Neuron (in vitro differentiated cells): ENCODE results near the gene ITGB7.

Experiments used
- H2AFZ ChIP-seq: one replicate; pipeline ENCODE4 v1.6.1; 2013; ENCODE audit warnings: low read depth, mild to moderate bottlenecking, inconsistent platforms, low read length, moderate library complexity
- H3K27me3 ChIP-seq: one replicate; pipeline ENCODE4 v1.6.1; 2013; ENCODE audit warnings: low read length; ENCODE audit not compliant: insufficient read depth
- H3K36me3 ChIP-seq: one replicate; pipeline ENCODE4 v1.6.1; 2013; ENCODE audit warnings: low read length; ENCODE audit not compliant: insufficient read depth
- H3K4me1 ChIP-seq: one replicate; pipeline ENCODE4 v1.6.1; 2013; ENCODE audit warnings: low read length; ENCODE audit not compliant: insufficient read depth
- H3K4me3 ChIP-seq: 2 replicates; pipeline ENCODE4 v1.5.1; 2013; ENCODE audit warnings: mild to moderate bottlenecking, low read length, moderate library complexity
- H3K9me3 ChIP-seq: one replicate; pipeline ENCODE4 v1.6.1; 2013; ENCODE audit warnings: low read length

The ITGB7 gene

DNA sequence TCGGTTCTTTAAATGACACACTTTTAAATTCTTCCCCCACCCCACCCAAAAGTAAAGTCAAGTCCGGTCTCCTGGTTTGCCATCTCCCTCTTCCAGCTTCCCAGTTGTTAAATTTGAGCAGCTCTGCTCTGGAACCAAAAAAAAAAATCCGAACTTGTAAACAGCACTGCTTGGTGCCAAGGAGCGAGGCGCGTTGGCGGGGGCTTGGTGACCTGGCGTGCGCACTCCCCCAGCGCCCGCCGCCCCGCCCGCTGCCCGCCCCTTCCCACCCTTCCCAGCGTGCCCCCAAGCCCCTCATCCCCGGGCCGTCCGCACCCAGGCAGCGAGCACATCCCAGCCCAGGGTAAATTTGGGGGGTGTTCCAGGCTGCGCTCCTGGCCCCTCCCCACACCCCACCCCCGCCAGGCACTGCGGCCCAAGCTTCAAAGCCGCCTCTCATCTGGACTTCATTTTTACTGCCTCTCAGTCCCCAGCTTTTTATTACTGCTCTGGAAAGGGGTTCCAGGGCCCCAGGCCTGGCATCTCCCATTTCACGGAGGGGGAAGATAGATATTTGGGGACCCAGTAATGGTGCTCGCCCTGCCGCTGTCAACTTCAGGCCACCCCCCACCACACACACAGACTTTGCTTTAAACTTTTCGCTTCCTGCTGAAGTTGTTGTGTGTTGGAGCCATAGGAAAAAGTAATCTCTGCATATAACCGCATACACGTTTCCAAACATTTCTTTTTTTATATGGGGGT is 11.7 kb upstream of the ITGB7 start:
- Histone ChIP-seq H3K27me3 (peaks cover 27% of the 10 kb centered on the region), H3K4me3 (no peak overlapping the region), H3K4me1 (peaks cover 43% of the 10 kb centered on the region), H3K36me3 (no peaks in the 10 kb centered on the region), H2AFZ (no peak overlapping the region), H3K9me3 (no peaks in the 10 kb centered on the region)

DNA sequence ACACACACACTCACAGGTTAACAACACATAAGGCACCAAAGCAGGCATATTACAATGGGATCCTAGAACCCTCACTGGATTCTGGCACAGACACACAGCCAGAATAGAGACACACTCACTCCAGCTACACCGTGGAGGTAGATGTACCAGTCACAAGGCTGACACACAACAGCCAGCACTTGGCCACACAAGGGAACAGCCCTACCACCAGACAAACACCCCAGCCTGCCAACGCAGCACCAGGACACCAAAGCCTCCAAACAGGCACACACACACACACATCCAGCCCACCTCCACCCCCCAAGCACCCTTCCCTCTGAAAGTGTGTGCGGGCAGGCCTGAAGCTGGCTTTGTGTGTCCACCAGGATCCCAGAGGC is 10.9 kb upstream of the ITGB7 start:
- H2AFZ ChIP-seq = no peak overlapping the region
- H3K9me3 ChIP-seq = no peaks in the 10 kb centered on the region
- no peaks in the 10 kb centered on the region for H3K36me3 ChIP-seq
- H3K4me1 ChIP-seq = peaks cover 35% of the 10 kb centered on the region
- H3K4me3 ChIP-seq = no peak overlapping the region
- peaks cover 24% of the 10 kb centered on the region for H3K27me3 ChIP-seq

DNA sequence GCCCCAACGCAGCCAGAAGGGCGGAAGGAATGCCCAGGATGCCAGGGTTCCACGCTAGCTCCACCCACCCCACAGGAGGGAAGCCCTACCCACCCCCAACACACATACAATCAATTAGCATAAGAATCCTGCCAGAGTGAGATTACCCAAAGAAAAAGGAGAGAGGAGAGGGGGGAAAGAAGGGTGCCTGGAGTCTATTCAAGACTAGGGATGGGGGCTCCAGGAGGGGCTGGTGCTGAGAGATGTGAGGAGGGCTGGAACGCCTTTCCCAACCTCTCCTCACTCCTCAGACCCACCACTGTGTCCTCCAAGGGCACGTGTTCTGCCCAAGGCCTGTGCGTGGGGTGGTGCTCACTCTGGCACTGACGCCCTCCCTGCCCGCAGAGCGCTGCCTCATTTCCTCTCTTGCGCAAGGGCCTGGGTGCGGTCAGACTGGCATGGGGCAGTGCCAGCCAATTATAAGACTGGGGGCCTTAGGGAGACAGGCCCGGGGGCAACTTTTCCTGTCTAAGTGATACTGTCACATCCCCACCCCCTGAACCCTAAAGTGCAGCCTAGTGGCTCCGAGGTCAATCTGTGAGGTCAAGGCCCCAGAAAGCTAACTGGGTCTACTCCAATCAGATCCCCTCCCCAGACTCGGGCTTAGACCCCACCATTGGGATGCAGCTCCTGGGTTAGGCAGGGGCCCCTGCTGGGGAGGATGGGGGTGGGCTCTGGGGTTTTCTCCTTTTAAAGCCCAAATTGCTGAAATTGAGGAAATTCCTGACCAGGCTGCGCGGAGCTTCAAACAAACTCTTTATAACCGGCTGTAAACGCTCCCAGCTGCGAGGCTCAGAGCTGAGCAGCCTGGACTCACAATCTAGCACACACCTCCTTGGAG is 10.2 kb upstream of the ITGB7 start:
- H3K4me3 ChIP-seq = no peak overlapping the region
- no peak overlapping the region for H2AFZ ChIP-seq
- H3K36me3 ChIP-seq = no peaks in the 10 kb centered on the region
- H3K9me3 ChIP-seq = no peaks in the 10 kb centered on the region
- H3K4me1 ChIP-seq = peaks cover 29% of the 10 kb centered on the region
- H3K27me3 ChIP-seq = peaks cover 24% of the 10 kb centered on the region

DNA sequence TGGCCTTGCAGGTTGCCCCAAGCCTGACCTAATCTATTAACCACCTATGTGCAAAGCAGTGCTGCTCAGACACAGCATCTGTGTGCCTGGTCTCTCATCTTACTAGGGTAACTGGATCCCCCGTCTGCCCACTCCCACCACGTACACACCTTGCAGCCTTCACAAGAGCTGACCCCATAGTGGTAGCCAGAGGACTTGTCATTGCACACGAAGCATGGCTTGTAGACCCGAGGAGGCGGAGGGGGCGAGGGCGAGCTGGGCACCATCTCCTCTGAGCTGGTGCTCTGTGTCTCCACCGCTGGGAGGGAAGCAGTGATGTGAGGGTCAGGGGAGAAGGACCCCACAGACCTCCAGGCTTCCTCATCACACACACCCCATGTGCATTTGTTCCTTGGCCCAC is 8.4 kb upstream of the ITGB7 start:
- H3K4me1 ChIP-seq = peaks cover 21% of the 10 kb centered on the region
- H3K27me3 ChIP-seq = peaks cover 24% of the 10 kb centered on the region
- no peaks in the 10 kb centered on the region for H3K36me3 ChIP-seq
- no peak overlapping the region for H2AFZ ChIP-seq
- H3K9me3 ChIP-seq = no peaks in the 10 kb centered on the region
- H3K4me3 ChIP-seq = no peak overlapping the region

DNA sequence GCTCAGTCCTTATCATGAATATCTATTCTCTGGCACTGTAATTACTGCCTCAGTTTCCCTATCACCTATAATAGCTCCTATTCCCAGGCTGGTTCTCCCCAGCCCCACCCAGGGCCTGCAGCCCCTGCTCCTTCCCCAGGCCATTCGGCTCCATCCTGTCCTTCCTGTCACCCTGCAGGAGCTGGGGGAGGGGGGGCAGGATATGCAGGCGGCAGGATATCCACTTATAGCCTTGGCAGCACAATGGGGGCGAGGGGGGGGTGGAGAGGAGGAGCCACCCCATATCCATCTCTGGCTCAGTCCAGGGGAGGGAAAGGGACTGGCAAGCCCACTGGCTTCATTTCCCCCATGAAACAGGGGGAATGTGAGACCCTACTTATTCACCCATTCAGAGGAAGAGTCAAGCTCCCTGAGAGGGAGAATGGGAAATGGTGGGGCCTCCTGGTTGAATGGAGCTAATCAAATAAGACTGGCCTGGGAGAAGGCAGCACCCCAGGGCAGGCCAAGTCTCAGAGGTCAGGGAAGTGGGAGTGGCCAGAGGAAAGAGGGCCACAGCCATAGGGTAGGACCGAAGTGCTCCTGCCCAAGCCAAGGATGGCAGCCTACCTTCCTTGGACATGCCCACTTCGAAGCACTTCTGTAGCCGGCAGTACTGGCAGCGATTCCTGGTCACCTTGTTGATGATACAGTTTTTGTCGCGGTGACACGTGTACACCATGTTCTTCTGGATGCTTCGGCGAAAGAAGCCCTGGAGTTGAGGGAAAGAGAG is 7.8 kb upstream of the ITGB7 start:
- Histone ChIP-seq H3K4me1 (peaks cover 20% of the 10 kb centered on the region), H3K4me3 (no peak overlapping the region), H2AFZ (no peak overlapping the region), H3K9me3 (no peaks in the 10 kb centered on the region), H3K36me3 (no peaks in the 10 kb centered on the region), H3K27me3 (peaks cover 24% of the 10 kb centered on the region)

- H3K4me1 ChIP-seq = peaks cover 13% of the 10 kb centered on the region
- H3K27me3 ChIP-seq = peaks cover 18% of the 10 kb centered on the region
- H3K9me3 ChIP-seq = no peaks in the 10 kb centered on the region
- no peak overlapping the region for H2AFZ ChIP-seq
- H3K36me3 ChIP-seq = no peaks in the 10 kb centered on the region
- no peak overlapping the region for H3K4me3 ChIP-seq
Measured at GRCh38 chr12:53214221-53214620, 7.2 kb upstream of the ITGB7 start.

DNA sequence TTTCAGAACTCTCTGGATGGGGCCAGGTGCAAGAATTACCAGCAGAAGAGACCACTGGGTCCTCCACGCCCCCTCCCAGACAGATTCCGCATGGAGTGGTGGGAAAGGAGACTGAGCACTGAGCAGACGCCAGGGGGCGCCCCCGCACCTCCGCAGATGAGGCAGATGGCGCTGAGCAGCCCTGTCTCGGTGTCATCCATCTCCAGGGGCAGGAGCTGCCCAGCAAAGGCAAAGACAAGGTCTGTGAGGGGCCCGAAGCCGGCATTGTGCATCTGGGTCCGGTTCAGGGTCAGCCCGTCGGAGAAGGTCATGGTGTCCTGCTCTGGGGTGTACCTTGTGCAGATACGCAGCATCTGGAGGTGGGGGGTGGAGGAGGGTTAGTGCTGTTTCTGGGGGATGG is 6.3 kb upstream of the ITGB7 start:
- H3K9me3 ChIP-seq = no peaks in the 10 kb centered on the region
- no peak overlapping the region for H3K4me3 ChIP-seq
- H2AFZ ChIP-seq = no peak overlapping the region
- no peaks in the 10 kb centered on the region for H3K36me3 ChIP-seq
- H3K4me1 ChIP-seq = peaks cover 9% of the 10 kb centered on the region
- peaks cover 14% of the 10 kb centered on the region for H3K27me3 ChIP-seq

- Histone ChIP-seq H3K4me3 (no peak overlapping the region), H3K36me3 (no peaks in the 10 kb centered on the region), H3K4me1 (peaks cover 9% of the 10 kb centered on the region), H3K9me3 (no peaks in the 10 kb centered on the region), H2AFZ (no peak overlapping the region), H3K27me3 (peaks cover 12% of the 10 kb centered on the region)
Measured at GRCh38 chr12:53212931-53213330, 5.9 kb upstream of the ITGB7 start.

DNA sequence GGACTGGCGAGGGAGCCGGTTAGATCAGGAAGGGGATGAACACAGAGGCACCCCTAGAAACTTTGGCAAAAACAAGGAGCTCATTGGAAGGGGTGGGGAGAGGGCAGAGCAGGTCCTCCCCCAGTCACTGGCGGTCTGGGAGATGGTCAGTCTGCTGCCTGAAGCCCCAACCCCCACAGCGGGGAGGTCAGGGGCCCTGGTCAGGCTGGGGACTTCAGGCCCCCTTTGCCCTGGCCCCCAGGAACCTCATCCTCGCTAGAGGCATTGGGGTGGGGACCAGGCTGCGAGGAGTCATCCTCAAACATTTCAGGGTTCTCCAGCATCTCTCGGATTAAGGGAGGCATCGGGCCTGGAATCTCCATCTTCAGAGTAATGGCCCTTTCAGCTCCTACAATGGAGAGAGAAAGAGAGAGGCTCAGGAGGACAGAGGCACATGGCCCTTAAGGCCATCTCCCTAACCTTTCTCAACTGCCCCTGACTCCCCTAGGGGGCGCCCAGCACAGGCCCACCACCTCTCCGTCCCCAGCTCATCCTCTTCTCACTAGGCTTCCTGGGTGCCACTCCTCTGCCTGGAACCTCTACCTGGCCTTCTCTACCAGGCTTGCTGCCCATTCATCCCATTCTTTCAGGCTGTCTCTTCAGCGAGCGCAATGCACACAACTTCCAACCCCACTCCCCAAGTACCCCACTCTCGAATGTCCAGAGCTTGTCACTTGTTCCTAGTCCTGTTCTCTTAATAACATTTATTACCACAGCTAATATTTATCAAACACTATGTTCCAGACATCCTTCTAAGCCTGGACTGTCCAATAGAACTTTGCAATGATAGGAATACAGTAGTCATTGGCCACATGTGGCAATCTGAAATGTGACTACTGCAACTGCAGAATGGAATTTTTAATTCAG is 4.7 kb upstream of the ITGB7 start:
- Histone ChIP-seq H3K9me3 (no peaks in the 10 kb centered on the region), H3K36me3 (no peaks in the 10 kb centered on the region), H3K27me3 (peaks cover 11% of the 10 kb centered on the region), H2AFZ (no peak overlapping the region), H3K4me3 (no peak overlapping the region), H3K4me1 (peaks cover under 1% of the 10 kb centered on the region)

DNA sequence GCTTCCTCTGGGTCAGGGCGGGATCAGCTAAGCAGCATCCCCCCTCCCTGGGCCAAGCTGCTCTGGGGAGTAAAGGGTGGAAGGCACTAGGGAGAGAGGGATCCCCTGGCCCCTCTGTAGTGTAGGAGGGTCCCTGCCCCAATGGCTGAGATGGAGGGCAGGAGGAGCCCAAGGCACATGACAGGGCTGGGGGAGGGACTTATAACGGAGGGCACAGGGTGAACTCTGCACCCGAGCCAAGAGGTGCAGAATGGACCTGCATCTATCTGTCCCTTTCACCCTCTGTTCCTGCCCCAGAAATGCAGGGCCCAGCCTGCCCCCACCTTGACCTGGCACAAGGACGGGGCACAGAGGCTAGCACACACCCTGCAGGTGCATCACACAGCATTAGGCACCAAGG is 3.8 kb upstream of the ITGB7 start:
- Histone ChIP-seq H3K27me3 (peaks cover 10% of the 10 kb centered on the region), H3K4me3 (no peak overlapping the region), H2AFZ (no peak overlapping the region), H3K4me1 (no peaks in the 10 kb centered on the region), H3K36me3 (no peaks in the 10 kb centered on the region), H3K9me3 (no peaks in the 10 kb centered on the region)

DNA sequence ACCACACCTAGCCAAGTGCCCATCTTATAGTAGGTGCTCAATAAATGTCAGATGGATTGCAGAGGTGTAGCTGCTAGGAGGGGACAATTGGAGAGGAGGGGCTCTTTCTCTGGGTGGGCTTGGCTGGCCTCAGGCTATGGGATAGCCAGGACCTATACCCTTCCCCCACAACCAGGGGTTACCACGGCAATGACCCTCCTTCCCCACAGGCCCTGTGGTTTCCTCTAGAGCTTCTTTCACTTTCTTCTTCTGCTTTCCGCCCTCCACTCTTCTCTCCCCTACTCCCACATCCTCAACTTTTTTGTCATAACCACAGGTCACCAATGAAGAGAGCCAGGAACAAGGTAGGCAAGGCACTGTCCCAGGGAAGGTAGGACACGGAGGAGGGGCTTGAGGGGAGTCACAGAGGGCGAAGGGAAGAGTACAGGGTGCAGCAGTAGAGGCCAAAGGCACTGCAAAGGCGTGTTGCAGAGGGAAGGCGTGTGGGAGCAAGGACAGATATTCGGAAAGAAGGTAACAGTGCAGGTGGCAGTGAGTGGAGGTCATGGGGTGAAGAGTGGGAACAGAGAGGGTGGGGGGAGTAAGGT is 1.9 kb upstream of the ITGB7 start:
- no peaks in the 10 kb centered on the region for H3K4me1 ChIP-seq
- peaks cover 15% of the 10 kb centered on the region for H3K27me3 ChIP-seq
- no peaks in the 10 kb centered on the region for H3K9me3 ChIP-seq
- H3K4me3 ChIP-seq = no peak overlapping the region
- H2AFZ ChIP-seq = no peak overlapping the region
- H3K36me3 ChIP-seq = no peaks in the 10 kb centered on the region

- no peaks in the 10 kb centered on the region for H3K4me1 ChIP-seq
- no peak overlapping the region for H2AFZ ChIP-seq
- H3K27me3 ChIP-seq = peaks cover 15% of the 10 kb centered on the region
- H3K36me3 ChIP-seq = no peaks in the 10 kb centered on the region
- no peaks in the 10 kb centered on the region for H3K9me3 ChIP-seq
- no peak overlapping the region for H3K4me3 ChIP-seq
Measured at GRCh38 chr12:53208435-53208834, 1.4 kb upstream of the ITGB7 start.
